Measurements from ENCODE around the gene WAC.
"Not testable (repeated sequence)": the region's sequence is repeated elsewhere in the genome, so short reads cannot be mapped to it uniquely, and the experiment has no call there.

Gene WAC

GRCh38 chr10:28564905-28565304 is 32.0 kb downstream of the WAC start:
- DNase-seq (ENCODE audit: low read depth, low spot score), result no peak

GRCh38 chr10:28566458-28567015 is 33.6 kb downstream of the WAC start:
- no peak for DNase-seq (ENCODE audit: low read depth, low spot score)

- no peak for DNase-seq (ENCODE audit: low read depth, low spot score)
These were observed 36.7 kb downstream of the WAC start for GRCh38 chr10:28569506-28570159.

- no peak for DNase-seq (ENCODE audit: low read depth, low spot score)
These were observed 37.7 kb downstream of the WAC start for GRCh38 chr10:28570598-28570997.

- DNase-seq (ENCODE audit: low read depth, low spot score), result no peak
These were observed 38.3 kb downstream of the WAC start for GRCh38 chr10:28571265-28571664.

- DNase-seq (ENCODE audit: low read depth, low spot score), result not testable (repeated sequence)
These were observed 41.3 kb downstream of the WAC start for GRCh38 chr10:28574214-28574613.

- no peak for DNase-seq (ENCODE audit: low read depth, low spot score)
These were observed 42.9 kb downstream of the WAC start for GRCh38 chr10:28575852-28576251.

- no peak for DNase-seq (ENCODE audit: low read depth, low spot score)
These were observed 44.6 kb downstream of the WAC start for GRCh38 chr10:28577506-28577905.

- DNase-seq (ENCODE audit: low read depth, low spot score), result no peak
These were observed 45.5 kb downstream of the WAC start for GRCh38 chr10:28578454-28578853.

- no peak for DNase-seq (ENCODE audit: low read depth, low spot score)
These were observed 47.9 kb downstream of the WAC start for GRCh38 chr10:28580825-28581224.

GRCh38 chr10:28581916-28582315 is 49.0 kb downstream of the WAC start:
- DNase-seq (ENCODE audit: low read depth, low spot score), result no peak

- DNase-seq (ENCODE audit: low read depth, low spot score), result no peak
These were observed 52.2 kb downstream of the WAC start for GRCh38 chr10:28585076-28585475.

GRCh38 chr10:28586176-28586575 is 53.3 kb downstream of the WAC start:
- DNase-seq (ENCODE audit: low read depth, low spot score), result no peak

- DNase-seq (ENCODE audit: low read depth, low spot score), result no peak
These were observed 54.5 kb downstream of the WAC start for GRCh38 chr10:28587270-28587969.

GRCh38 chr10:28587970-28588290 is 55.0 kb downstream of the WAC start:
- no peak for DNase-seq (ENCODE audit: low read depth, low spot score)

- no peak for DNase-seq (ENCODE audit: low read depth, low spot score)
These were observed 60.0 kb downstream of the WAC start for GRCh38 chr10:28592953-28593352.

- no peak for DNase-seq (ENCODE audit: low read depth, low spot score)
These were observed 60.9 kb downstream of the WAC start for GRCh38 chr10:28593811-28594210.

GRCh38 chr10:28594406-28594805 is 61.5 kb downstream of the WAC start:
- no peak for DNase-seq (ENCODE audit: low read depth, low spot score)

- no peak for DNase-seq (ENCODE audit: low read depth, low spot score)
These were observed 62.7 kb downstream of the WAC start for GRCh38 chr10:28595613-28596012.

GRCh38 chr10:28600056-28600455 is 67.1 kb downstream of the WAC start:
- no peak for DNase-seq (ENCODE audit: low read depth, low spot score)

- DNase-seq (ENCODE audit: low read depth, low spot score), result no peak
These were observed 68.1 kb downstream of the WAC start for GRCh38 chr10:28601012-28601411.

- no peak for DNase-seq (ENCODE audit: low read depth, low spot score)
These were observed 71.9 kb downstream of the WAC start for GRCh38 chr10:28604567-28605536.
